ENCODE results near the gene EIF2S3B. TPM values are rescaled to one million over a fixed set of nuclear protein-coding genes. Genes with fewer than 3 reads are reported as not detected.

EIF2S3B gene
- total and polyA plus RNA-seq, 4 donors, result 0.06 to 2.4 (median 1.1) TPM

GRCh38 chr12:10540776-10541205 is 35.1 kb downstream of the EIF2S3B start:
- H3K9ac ChIP-seq (ENCODE audit: insufficient read depth in 1 of 2, low read length in 2 of 2), result no peak overlapping the region
- H3K4me1 ChIP-seq (ENCODE audit: control insufficient read depth in 5 of 5, insufficient read depth in 5 of 5, low read length in 5 of 5), result no peaks in the 10 kb centered on the region
- H3K36me3 ChIP-seq (ENCODE audit: control insufficient read depth in 4 of 4, insufficient read depth in 4 of 4, low read length in 4 of 4), result no peaks in the 10 kb centered on the region
- H3K27me3 ChIP-seq (ENCODE audit: control insufficient read depth in 3 of 3, insufficient read depth in 3 of 3, low read length in 2 of 3), result no peaks in the 10 kb centered on the region
- no peaks in the 10 kb centered on the region for H3K9me3 ChIP-seq (ENCODE audit: control insufficient read depth in 4 of 4, insufficient read depth in 3 of 4, low read length in 3 of 4)
- 71 to 90% methylated on average over 2 of the region's 2 CpGs for WGBS, 2 donors
- no peak overlapping the region for H3K4me3 ChIP-seq
- DNase-seq (no peak), ATAC-seq (ENCODE audit: insufficient read depth, low FRiP score) (no peak)
- no peak for TF ChIP-seq CTCF (IDR thresholded peaks at IDR 0.05; ENCODE audit: control extremely low read depth, extremely low read depth)
- H3K27ac ChIP-seq (ENCODE audit: low read depth in 1 of 2, low read length in 1 of 2), result no peak overlapping the region

- no peak for DNase-seq
- Histone ChIP-seq H3K27ac (ENCODE audit: low read depth in 1 of 2, low read length in 1 of 2) (no peak overlapping the region), H3K4me1 (ENCODE audit: control insufficient read depth in 5 of 5, insufficient read depth in 5 of 5, low read length in 5 of 5) (no peaks in the 10 kb centered on the region), H3K27me3 (ENCODE audit: control insufficient read depth in 3 of 3, insufficient read depth in 3 of 3, low read length in 2 of 3) (no peaks in the 10 kb centered on the region), H3K4me3 (no peak overlapping the region), H3K9ac (ENCODE audit: insufficient read depth in 1 of 2, low read length in 2 of 2) (no peak overlapping the region), H3K36me3 (ENCODE audit: control insufficient read depth in 4 of 4, insufficient read depth in 4 of 4, low read length in 4 of 4) (no peaks in the 10 kb centered on the region), H3K9me3 (ENCODE audit: control insufficient read depth in 4 of 4, insufficient read depth in 3 of 4, low read length in 3 of 4) (no peaks in the 10 kb centered on the region)
- TF ChIP-seq CTCF (IDR thresholded peaks at IDR 0.05; ENCODE audit: control extremely low read depth, extremely low read depth), result no peak
- 80 to 85% methylated on average over 7 of the region's 7 CpGs for WGBS, 2 donors
- ATAC-seq (ENCODE audit: insufficient read depth, low FRiP score), result no peak
These were observed 37.8 kb downstream of the EIF2S3B start for GRCh38 chr12:10543499-10543898.

- Histone ChIP-seq H3K9ac (ENCODE audit: insufficient read depth in 1 of 2, low read length in 2 of 2) (no peak overlapping the region), H3K27me3 (ENCODE audit: control insufficient read depth in 3 of 3, insufficient read depth in 3 of 3, low read length in 2 of 3) (no peaks in the 10 kb centered on the region), H3K9me3 (ENCODE audit: control insufficient read depth in 4 of 4, insufficient read depth in 3 of 4, low read length in 3 of 4) (no peaks in the 10 kb centered on the region), H3K27ac (ENCODE audit: low read depth in 1 of 2, low read length in 1 of 2) (no peak overlapping the region), H3K4me1 (ENCODE audit: control insufficient read depth in 5 of 5, insufficient read depth in 5 of 5, low read length in 5 of 5) (no peaks in the 10 kb centered on the region), H3K4me3 (no peak overlapping the region), H3K36me3 (ENCODE audit: control insufficient read depth in 4 of 4, insufficient read depth in 4 of 4, low read length in 4 of 4) (no peaks in the 10 kb centered on the region)
- TF ChIP-seq CTCF (IDR thresholded peaks at IDR 0.05; ENCODE audit: control extremely low read depth, extremely low read depth), result no peak
- WGBS, 2 donors, result 97% methylated on average over 25 of the region's 25 CpGs
- ATAC-seq (ENCODE audit: insufficient read depth, low FRiP score), result no peak
- DNase-seq, result no peak
These were observed 45.7 kb downstream of the EIF2S3B start for GRCh38 chr12:10551375-10551774.

- no peak for DNase-seq
- H3K9me3 ChIP-seq (ENCODE audit: control insufficient read depth in 4 of 4, insufficient read depth in 3 of 4, low read length in 3 of 4), result no peaks in the 10 kb centered on the region
- no peak for TF ChIP-seq CTCF (IDR thresholded peaks at IDR 0.05; ENCODE audit: control extremely low read depth, extremely low read depth)
- no peak overlapping the region for H3K9ac ChIP-seq (ENCODE audit: insufficient read depth in 1 of 2, low read length in 2 of 2)
- H3K27me3 ChIP-seq (ENCODE audit: control insufficient read depth in 3 of 3, insufficient read depth in 3 of 3, low read length in 2 of 3), result no peaks in the 10 kb centered on the region
- H3K36me3 ChIP-seq (ENCODE audit: control insufficient read depth in 4 of 4, insufficient read depth in 4 of 4, low read length in 4 of 4), result no peaks in the 10 kb centered on the region
- H3K4me3 ChIP-seq, result no peak overlapping the region
- WGBS, 2 donors, result 86 to 87% methylated on average over 1 of the region's 1 CpG
- H3K4me1 ChIP-seq (ENCODE audit: control insufficient read depth in 5 of 5, insufficient read depth in 5 of 5, low read length in 5 of 5), result no peaks in the 10 kb centered on the region
- no peak for ATAC-seq (ENCODE audit: insufficient read depth, low FRiP score)
- H3K27ac ChIP-seq (ENCODE audit: low read depth in 1 of 2, low read length in 1 of 2), result no peak overlapping the region
These were observed 47.5 kb downstream of the EIF2S3B start for GRCh38 chr12:10553148-10553547.
